IMR-90 (cell line): ENCODE measurements around the gene SOX12. TPM values are rescaled to one million over a fixed set of nuclear protein-coding genes. Genes with fewer than 3 reads are reported as not detected.
"Not testable (repeated sequence)": the region's sequence is repeated elsewhere in the genome, so short reads cannot be mapped to it uniquely, and the experiment has no call there.

ENCODE experiments used
- ATAC-seq: fragments of 200-7000 bp; cut with Tn5 transposase; 2 replicates; pipeline ENCODE4 v1.9.1; 2020; ENCODE audit warnings: low read depth, mild to moderate bottlenecking, moderate library complexity
- BruUV-seq: library from RNA; stranded (reverse); fragments of 400-500 nt; replicated peaks from 2 replicates; lab custom pipeline; 2021; lab: Mats Ljungman, UMichigan
- CTCF ChIA-PET: fragments of 300-600 bp; formaldehyde crosslinking; extraction: SDS; loops from one replicate; lab custom pipeline; 2021; ENCODE audit warnings: antibody characterized with exemption; lab: Yijun Ruan, JAX
- POLR2A ChIA-PET: fragments of 300-600 bp; sonication (Branson Sonifier 250); formaldehyde crosslinking; loops from one replicate; lab custom pipeline; 2022; ENCODE audit warnings: antibody characterized with exemption; ENCODE audit not compliant: unreplicated experiment; lab: Charles Lee
- DNase-seq: peaks from one replicate; pipeline ENCODE4 v3.0.0; 2013
- H2AFZ ChIP-seq: replicated peaks from 2 replicates; pipeline ENCODE3; 2013; ENCODE audit warnings: low read length, mild to moderate bottlenecking; ENCODE audit not compliant: poor library complexity
- H2AK5ac ChIP-seq: 2 replicates; pipeline ENCODE4 v1.6.1; 2013; ENCODE audit warnings: low read depth, low read length, inconsistent platforms
- H2AK9ac ChIP-seq: replicated peaks from 2 replicates; pipeline ENCODE3; 2013; ENCODE audit warnings: mild to moderate bottlenecking, low read depth, low read length, moderate library complexity; ENCODE audit not compliant: poor library complexity
- H2BK120ac ChIP-seq: 2 replicates; pipeline ENCODE4 v1.6.1; 2013; ENCODE audit warnings: low read depth, low read length, inconsistent platforms
- H2BK15ac ChIP-seq: 3 replicates; pipeline ENCODE4 v1.6.1; 2013; ENCODE audit warnings: low read depth, low read length, inconsistent platforms
- H2BK20ac ChIP-seq: 2 replicates; pipeline ENCODE4 v1.6.1; 2013; ENCODE audit warnings: low read depth, mild to moderate bottlenecking, inconsistent platforms, low read length, moderate library complexity
- H2BK5ac ChIP-seq: 2 replicates; pipeline ENCODE4 v1.6.1; 2013; ENCODE audit warnings: mild to moderate bottlenecking, low read depth, low read length, inconsistent platforms; ENCODE audit not compliant: poor library complexity, severe bottlenecking
- H3K14ac ChIP-seq: replicated peaks from 2 replicates; pipeline ENCODE4 v1.6.1; 2013; ENCODE audit warnings: low read depth, low read length, inconsistent platforms
- H3K18ac ChIP-seq: 2 replicates; pipeline ENCODE4 v1.6.1; 2013; ENCODE audit warnings: low read depth, low read length, control low read depth
- H3K23ac ChIP-seq: 2 replicates; pipeline ENCODE4 v1.6.1; 2013; ENCODE audit warnings: low read depth, low read length, inconsistent platforms
- H3K27ac ChIP-seq: 2 replicates; pipeline ENCODE4 v1.5.1; 2013; ENCODE audit warnings: mild to moderate bottlenecking, control low read depth, low read length; ENCODE audit not compliant: insufficient read depth
- H3K27me3 ChIP-seq: 2 replicates; pipeline ENCODE4 v1.6.1; 2013; ENCODE audit warnings: low read length; ENCODE audit not compliant: control insufficient read depth, insufficient read depth
- H3K36me3 ChIP-seq: 2 replicates; pipeline ENCODE4 v1.6.1; 2013; ENCODE audit warnings: low read length, mixed read lengths; ENCODE audit not compliant: control insufficient read depth, insufficient read depth
- H3K4ac ChIP-seq: 2 replicates; pipeline ENCODE4 v1.6.1; 2013; ENCODE audit warnings: low read depth, low read length, inconsistent platforms
- H3K4me1 ChIP-seq: 2 replicates; pipeline ENCODE4 v1.6.1; 2013; ENCODE audit warnings: low read length, mixed read lengths; ENCODE audit not compliant: control insufficient read depth, insufficient read depth
- H3K4me2 ChIP-seq: 2 replicates; pipeline ENCODE4 v1.6.1; 2013; ENCODE audit warnings: low read depth, mild to moderate bottlenecking, control low read depth, low read length, moderate library complexity
- H3K4me3 ChIP-seq: 2 replicates; pipeline ENCODE4 v1.5.1; 2013; ENCODE audit warnings: low read depth, mild to moderate bottlenecking, control low read depth, low read length, moderate library complexity; ENCODE audit not compliant: insufficient read depth
- H3K56ac ChIP-seq: 2 replicates; pipeline ENCODE4 v1.6.1; 2013; ENCODE audit warnings: low read length, inconsistent platforms; ENCODE audit not compliant: insufficient read depth; ENCODE audit errors: extremely low read depth
- H3K79me1 ChIP-seq, 2 experiments: 2 replicates each; pipeline ENCODE4 v1.6.1; 2013; ENCODE audit warnings: low read length in 2 of 2, inconsistent platforms in 1 of 2, low read depth in 1 of 2
- H3K9ac ChIP-seq: 2 replicates; pipeline ENCODE4 v1.6.1; 2013; ENCODE audit warnings: low read depth, low read length, control low read depth
- H3K9me1 ChIP-seq: 2 replicates; pipeline ENCODE4 v1.6.1; 2013; ENCODE audit warnings: low read length, inconsistent platforms; ENCODE audit not compliant: insufficient read depth
- H3K9me3 ChIP-seq: 2 replicates; pipeline ENCODE4 v1.6.1; 2013; ENCODE audit warnings: low read length; ENCODE audit not compliant: control insufficient read depth, insufficient read depth
- H4K20me1 ChIP-seq: 2 replicates; pipeline ENCODE4 v1.6.1; 2013; ENCODE audit warnings: low read length, inconsistent platforms; ENCODE audit not compliant: insufficient read depth
- H4K5ac ChIP-seq: 2 replicates; pipeline ENCODE4 v1.6.1; 2013; ENCODE audit warnings: mild to moderate bottlenecking, low read depth, low read length, control low read depth
- H4K8ac ChIP-seq, 2 experiments: 2 replicates each; pipeline ENCODE4 v1.6.1; 2013; ENCODE audit warnings: low read depth in 2 of 2, low read length in 2 of 2, control low read depth in 1 of 2, inconsistent platforms in 1 of 2
- H4K91ac ChIP-seq: 2 replicates; pipeline ENCODE4 v1.6.1; 2013; ENCODE audit warnings: low read depth, low read length, inconsistent platforms; ENCODE audit not compliant: insufficient read depth
- WGBS, 2 experiments: methylation state at CpG; one replicate each; pipeline versions ENCODE4 v1.1.5 to v1.1.7; 2013; ENCODE audit warnings: missing lambda C conversion rate in 2 of 2; ENCODE audit not compliant: insufficient read length in 1 of 2; ENCODE audit errors: extremely low coverage in 2 of 2; 5-methylcytosine and 5-hydroxymethylcytosine counted together
- dilution Hi-C: fragments of 300-500 bp; cut with HindIII; formaldehyde crosslinking; loops from one replicate; pipeline ENCODE4 v1.14.3; 2018; ENCODE audit warnings: low sequenced_read_pairs; ENCODE audit not compliant: unreplicated experiment
- in situ Hi-C: fragments of 300-500 bp; cut with MboI; formaldehyde crosslinking; loops from 3 replicates; pipeline ENCODE4 v1.14.3; 2019; ENCODE audit warnings: low sequenced_read_pairs, inconsistent platforms, mixed read lengths
- intact Hi-C: fragments of 100-400 bp; cut with micrococcal nuclease; formaldehyde crosslinking; loops from 2 replicates; pipeline ENCODE4 v1.10.0; 2022
- polyA plus RNA-seq, 3 experiments: library from polyadenylated mRNA; depleted of rRNA; stranded (reverse); fragments of >200 nt; gene quantifications; 2 replicates each; pipeline ENCODE4 v1.2.3, GENCODE V29; 2012; ENCODE audit warnings: low replicate concordance in 1 of 3
- total RNA-seq: library from RNA; depleted of rRNA; stranded (reverse); fragments of >200 nt; gene quantifications from 2 replicates; pipeline ENCODE4 v1.2.3, GENCODE V29; 2012

Gene SOX12
- total and polyA plus RNA-seq, 2 of the 4 experiments (the other 2 are of a cell fraction), result 1.1 to 6.2 TPM

DNA sequence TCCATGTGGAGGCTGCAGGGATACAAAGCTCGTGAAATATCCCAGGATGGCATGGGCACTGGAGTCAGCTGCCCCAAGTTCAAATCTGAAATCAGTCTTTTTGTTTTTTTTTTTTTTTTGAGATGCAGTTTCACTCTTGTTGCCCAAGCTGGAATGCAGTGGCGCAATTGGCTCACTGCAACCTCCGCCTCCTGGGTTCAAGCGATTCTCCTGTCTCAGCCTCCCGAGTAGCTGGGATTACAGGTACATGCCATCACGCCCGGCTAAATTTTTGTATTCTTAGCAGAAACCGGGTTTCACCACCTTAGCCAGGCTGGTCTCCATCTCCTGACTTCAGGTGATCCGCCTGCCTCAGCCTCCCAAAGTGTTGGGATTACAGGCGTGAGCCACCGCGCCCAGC is 52.2 kb downstream of the SOX12 start:
- H2BK15ac ChIP-seq, H2BK20ac ChIP-seq, H4K5ac ChIP-seq, H3K27ac ChIP-seq, H3K4me2 ChIP-seq, H3K18ac ChIP-seq, POLR2A ChIA-PET, H2AK9ac ChIP-seq, H3K4me3 ChIP-seq, H2AK5ac ChIP-seq, H3K56ac ChIP-seq, ATAC-seq, CTCF ChIA-PET, H3K4ac ChIP-seq, BruUV-seq, H3K27me3 ChIP-seq, H4K8ac ChIP-seq, H3K14ac ChIP-seq, H2BK5ac ChIP-seq, dilution Hi-C loops, in situ Hi-C loops, intact Hi-C loops, H3K23ac ChIP-seq, H3K36me3 ChIP-seq, H4K91ac ChIP-seq, H2BK120ac ChIP-seq, H2AFZ ChIP-seq, H4K20me1 ChIP-seq, H3K9me3 ChIP-seq, H3K9ac ChIP-seq, DNase-seq: not testable (repeated sequence)
- Histone ChIP-seq H3K4me1 (peaks cover 15% of the 10 kb centered on the region), H3K9me1 (peaks cover 17% of the 10 kb centered on the region), H3K79me1 (peaks cover 0 to 20% of the 10 kb centered on the region in 2 experiments; a peak in 2 of 4 replicates)
- WGBS, 2 experiments, result 81% methylated on average over 7 of the region's 12 CpGs; no CpG with 5 or more reads in 1 of the 2 experiments
